Measurements from ENCODE around the gene SSBP2. TPM values are rescaled to one million over a fixed set of nuclear protein-coding genes. Genes with fewer than 3 reads are reported as not detected.
"Not testable (repeated sequence)": the region's sequence is repeated elsewhere in the genome, so short reads cannot be mapped to it uniquely, and the experiment has no call there.

SSBP2 gene
- total RNA-seq, 2 donors from 2014 or later: 25.1 to 26.9 TPM

- DNase-seq (ENCODE audit: low spot score): no peak
- no peak for TF ChIP-seq POLR2A (IDR thresholded peaks at IDR 0.05)
- TF ChIP-seq CTCF (IDR thresholded peaks at IDR 0.05): no peak
- no peak for TF ChIP-seq POLR2AphosphoS5 (IDR thresholded peaks at IDR 0.05)
- Histone ChIP-seq H3K4me3 (no peak overlapping the region), H3K4me1 (replicated peaks) (no peaks in the 10 kb centered on the region), H3K36me3 (no peaks in the 10 kb centered on the region), H3K9me3 (no peaks in the 10 kb centered on the region), H3K27ac (no peak overlapping the region), H3K27me3 (replicated peaks; ENCODE audit: insufficient read depth) (no peaks in the 10 kb centered on the region)
- intact Hi-C loops (cut with DNase I): loop anchor here (10.0 kb wide), 1 partner anchor 711 kb away; no protein-coding TSS in a partner anchor
- 99% methylated on average over 2 of the region's 2 CpGs for WGBS
Measured at GRCh38 chr5:81513473-81513872, 237.4 kb downstream of the SSBP2 start.

GRCh38 chr5:81506900-81507588 is 243.9 kb downstream of the SSBP2 start:
- DNase-seq (ENCODE audit: low spot score): peak; percentile 57
- H3K27ac ChIP-seq: no peak overlapping the region
- no peaks in the 10 kb centered on the region for H3K9me3 ChIP-seq
- TF ChIP-seq CTCF (IDR thresholded peaks at IDR 0.05) (peak; percentile 55 to 85 (median 76)), POLR2A (IDR thresholded peaks at IDR 0.05) (no peak), POLR2AphosphoS5 (IDR thresholded peaks at IDR 0.05) (peak; percentile 58)
- no peaks in the 10 kb centered on the region for H3K4me1 ChIP-seq (replicated peaks)
- no peaks in the 10 kb centered on the region for H3K36me3 ChIP-seq
- 17% methylated on average over 2 of the region's 2 CpGs for WGBS
- no peak overlapping the region for H3K4me3 ChIP-seq
- no peaks in the 10 kb centered on the region for H3K27me3 ChIP-seq (replicated peaks; ENCODE audit: insufficient read depth)
- intact Hi-C loops (cut with DNase I): loop anchor here (2.0 to 5.0 kb wide), 5 partner anchors 80 to 658 kb away; partner anchors contain the start of genes ATG10 and SSBP2

DNA sequence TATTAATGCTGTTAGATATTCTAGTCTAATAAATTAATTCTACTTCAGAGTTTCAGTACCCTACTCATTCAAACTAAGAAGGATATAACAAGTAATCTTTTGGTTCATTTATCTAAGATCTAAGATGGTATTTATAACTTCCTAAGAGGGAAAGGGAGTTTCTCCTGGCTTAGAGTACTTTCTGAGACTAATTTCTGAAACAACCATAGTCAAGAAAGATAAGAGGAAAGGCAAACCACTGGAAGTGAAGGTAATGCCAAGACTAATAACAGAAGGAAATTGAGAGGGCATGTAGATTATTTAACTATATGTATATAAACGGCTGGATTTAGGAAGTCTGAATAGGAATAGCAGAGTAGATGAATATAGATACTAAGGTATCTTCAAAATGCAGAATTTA is 244.5 kb downstream of the SSBP2 start:
- Histone ChIP-seq H3K27ac (no peak overlapping the region), H3K36me3 (no peaks in the 10 kb centered on the region), H3K4me1 (replicated peaks) (no peaks in the 10 kb centered on the region), H3K9me3 (no peaks in the 10 kb centered on the region), H3K4me3 (no peak overlapping the region), H3K27me3 (replicated peaks; ENCODE audit: insufficient read depth) (no peaks in the 10 kb centered on the region)
- intact Hi-C loops (cut with DNase I): loop anchor here (2.0 to 5.0 kb wide), 5 partner anchors 80 to 658 kb away; partner anchors contain the start of genes ATG10 and SSBP2
- WGBS: 28% methylated on average over 1 of the region's 1 CpG
- no peak for DNase-seq (ENCODE audit: low spot score)
- no peak for TF ChIP-seq POLR2A (IDR thresholded peaks at IDR 0.05)
- no peak for TF ChIP-seq CTCF (IDR thresholded peaks at IDR 0.05)
- TF ChIP-seq POLR2AphosphoS5 (IDR thresholded peaks at IDR 0.05): no peak

DNA sequence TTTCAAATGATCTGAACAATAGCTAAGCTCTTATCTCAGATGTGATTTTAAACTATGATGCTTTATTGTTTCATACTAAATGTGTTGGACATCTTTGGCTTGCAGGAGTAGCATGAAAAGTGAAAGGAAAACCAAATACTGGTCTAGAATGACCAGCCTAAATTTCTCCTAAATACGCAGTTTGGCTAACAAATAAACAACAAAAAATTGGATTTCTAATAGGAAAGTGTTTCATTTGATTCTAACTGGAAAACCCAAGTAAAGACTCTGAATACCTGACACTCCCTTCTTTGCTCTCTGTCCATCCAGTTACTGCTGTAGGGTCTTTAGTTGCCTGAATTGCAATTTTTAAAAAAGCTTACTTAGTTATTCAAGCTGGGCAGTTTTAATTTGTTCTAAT is 245.2 kb downstream of the SSBP2 start:
- H3K9me3 ChIP-seq: no peaks in the 10 kb centered on the region
- DNase-seq (ENCODE audit: low spot score): no peak
- no peak overlapping the region for H3K4me3 ChIP-seq
- intact Hi-C loops (cut with DNase I): loop anchor here (2.0 to 5.0 kb wide), 5 partner anchors 79 to 659 kb away; partner anchors contain the start of genes ATG10 and SSBP2
- H3K4me1 ChIP-seq (replicated peaks): no peaks in the 10 kb centered on the region
- H3K36me3 ChIP-seq: no peaks in the 10 kb centered on the region
- TF ChIP-seq POLR2A (IDR thresholded peaks at IDR 0.05) (no peak), POLR2AphosphoS5 (IDR thresholded peaks at IDR 0.05) (no peak), CTCF (IDR thresholded peaks at IDR 0.05) (no peak)
- WGBS: 60% methylated on average over 1 of the region's 1 CpG
- H3K27me3 ChIP-seq (replicated peaks; ENCODE audit: insufficient read depth): no peaks in the 10 kb centered on the region
- H3K27ac ChIP-seq: no peak overlapping the region

GRCh38 chr5:81503602-81504001 is 247.3 kb downstream of the SSBP2 start:
- DNase-seq (ENCODE audit: low spot score); intact Hi-C loops (cut with DNase I); H3K4me1 ChIP-seq (replicated peaks); H3K9me3 ChIP-seq; H3K36me3 ChIP-seq; H3K4me3 ChIP-seq; H3K27me3 ChIP-seq (replicated peaks; ENCODE audit: insufficient read depth); H3K27ac ChIP-seq: not testable (repeated sequence)

Measured in prostate gland (tissue), 2 donors.